CD1c-positive myeloid dendritic cell (primary cell): Measurements from ENCODE around the gene AGTRAP.

Experiments used
- DNase-seq: peaks from one replicate; pipeline ENCODE4 v3.0.0-alpha.2; 2016; ENCODE audit errors: extremely low spot score

Gene AGTRAP

GRCh38 chr1:11735531-11735853 lies 444 bp upstream of the AGTRAP start:
- no peak for DNase-seq

GRCh38 chr1:11736746-11737639 lies 1.1 kb downstream of the AGTRAP start:
- peak; percentile 88 for DNase-seq

- DNase-seq = no peak
These were observed 2.2 kb downstream of the AGTRAP start for GRCh38 chr1:11738096-11738495.

- DNase-seq = peak; percentile 50
These were observed 2.8 kb downstream of the AGTRAP start for GRCh38 chr1:11738783-11739182.

GRCh38 chr1:11740258-11741192 lies 4.6 kb downstream of the AGTRAP start:
- no peak for DNase-seq

- no peak for DNase-seq
These were observed 5.5 kb downstream of the AGTRAP start for GRCh38 chr1:11741482-11741881.

GRCh38 chr1:11741919-11742558 lies 6.1 kb downstream of the AGTRAP start:
- DNase-seq = no peak

- no peak for DNase-seq
These were observed 8.4 kb downstream of the AGTRAP start for GRCh38 chr1:11744287-11744686.

- DNase-seq = no peak
These were observed 10.2 kb downstream of the AGTRAP start for GRCh38 chr1:11746092-11746491.

GRCh38 chr1:11746795-11747487 lies 11.0 kb downstream of the AGTRAP start:
- no peak for DNase-seq

GRCh38 chr1:11748294-11749202 lies 12.6 kb downstream of the AGTRAP start:
- DNase-seq = no peak

GRCh38 chr1:11749203-11749689 lies 13.3 kb downstream of the AGTRAP start:
- DNase-seq = peak; percentile 69

- DNase-seq = no peak
These were observed 14.1 kb downstream of the AGTRAP start for GRCh38 chr1:11749996-11750395.

- DNase-seq = no peak
These were observed 15.2 kb downstream of the AGTRAP start for GRCh38 chr1:11751087-11751486.

GRCh38 chr1:11752359-11753088 lies 16.6 kb downstream of the AGTRAP start:
- DNase-seq = no peak

- DNase-seq = no peak
These were observed 17.7 kb downstream of the AGTRAP start for GRCh38 chr1:11753555-11754208.

- no peak for DNase-seq
These were observed 21.1 kb downstream of the AGTRAP start for GRCh38 chr1:11757047-11757446.

- DNase-seq = no peak
These were observed 23.9 kb downstream of the AGTRAP start for GRCh38 chr1:11759791-11760190.

- no peak for DNase-seq
These were observed 25.3 kb downstream of the AGTRAP start for GRCh38 chr1:11761285-11761684.
